ENCODE measurements around the gene OR10Z1. TPM values are rescaled to one million over a fixed set of nuclear protein-coding genes. Genes with fewer than 3 reads are reported as not detected.

Gene OR10Z1
- total and polyA plus RNA-seq, 2 of the 8 experiments (the other 6 are each of a cell fraction or from before 2014, with no cell fraction given), result not detected

- H3K36me3 ChIP-seq (ENCODE audit: control insufficient read depth in 2 of 4, insufficient read depth in 4 of 4, low read length in 3 of 4), result no peaks in the 10 kb centered on the region
- H3K4ac ChIP-seq (replicated peaks; ENCODE audit: insufficient read length, low read depth, low read length), result no peak overlapping the region
- no peaks in the 10 kb centered on the region for H3K27me3 ChIP-seq (replicated peaks in 1 of 4; ENCODE audit: control insufficient read depth in 3 of 4, extremely low read depth in 1 of 4, insufficient read depth in 3 of 4, low read length in 3 of 4)
- DNase-seq (ENCODE audit: low read depth in 1 of 2, low spot score in 2 of 2), result no peak
- no peak overlapping the region for H3K14ac ChIP-seq (ENCODE audit: insufficient read length)
- WGBS, 2 experiments (ENCODE audit: extremely low coverage in 1 of 2, insufficient coverage in 1 of 2, insufficient read length in 1 of 2, insufficient replicate concordance in 2 of 2, low coverage in 1 of 2, low lambda C conversion rate in 2 of 2, missing lambda C conversion rate in 1 of 2), result 80% methylated on average over 1 of the region's 1 CpG; no CpG with 5 or more reads in 1 of the 2 experiments
- no peak overlapping the region for H2BK15ac ChIP-seq (ENCODE audit: low read length)
- 0 out of 4 replicates have a peak overlapping the region, but pooled peaks of 1 of the 2 experiments have one; percentile 33 for H3K4me2 ChIP-seq (ENCODE audit: insufficient read depth in 1 of 2, low read depth in 2 of 2, low read length in 2 of 2)
- no peak overlapping the region for H3K9ac ChIP-seq (replicated peaks in 1 of 4; ENCODE audit: extremely low read depth in 1 of 4, low read depth in 3 of 4, low read length in 3 of 4)
- H2BK12ac ChIP-seq (ENCODE audit: low read depth, low read length), result peak overlapping the region; percentile 56; the same call in 1 of the 2 replicates
- H3K23ac ChIP-seq (ENCODE audit: insufficient read length), result no peak overlapping the region
- no peaks in the 10 kb centered on the region for H3K4me1 ChIP-seq (replicated peaks in 1 of 4; ENCODE audit: control insufficient read depth in 3 of 4, insufficient read depth in 4 of 4, low read length in 3 of 4)
- no peaks in the 10 kb centered on the region for H3K23me2 ChIP-seq (ENCODE audit: low read depth, low read length)
- ChIA-PET POLR2A (ENCODE audit: partially characterized antibody) (interaction anchor here (0.6 kb wide), 1 partner anchor 18 kb away, joined by 3 read pairs; no protein-coding TSS in a partner anchor), CTCF (ENCODE audit: partially characterized antibody) (no interaction called here)
- peak; percentile 94 for TF ChIP-seq SRF (IDR thresholded peaks at IDR 0.05; ENCODE audit: low read depth, low read length)
- no peak for TF ChIP-seq SIX5 (IDR thresholded peaks at IDR 0.05; ENCODE audit: low read depth, low read length)
- no peak for TF ChIP-seq BCL11A (IDR thresholded peaks at IDR 0.05; ENCODE audit: low read depth in 2 of 2, low read length in 2 of 2)
- TF ChIP-seq TAF1 (IDR thresholded peaks at IDR 0.05; ENCODE audit: low read depth, low read length), result no peak
- no peak for TF ChIP-seq BACH1 (IDR thresholded peaks at IDR 0.05; ENCODE audit: low read length)
- peak; percentile 44 for TF ChIP-seq ASH2L (IDR thresholded peaks at IDR 0.05; ENCODE audit: low read length)
- peak; percentile 45; the same call in 1 of the 2 replicates for TF ChIP-seq TEAD4 (IDR thresholded peaks at IDR 0.05; ENCODE audit: low read depth, low read length)
- no peak overlapping the region for H3K56ac ChIP-seq (replicated peaks; ENCODE audit: insufficient read length, low read depth, low read length)
- FAIRE-seq, result peak; percentile 89
- H4K8ac ChIP-seq (ENCODE audit: extremely low read depth, insufficient read depth, low read length), result no peak overlapping the region
- H2BK120ac ChIP-seq (replicated peaks; ENCODE audit: low read depth, low read length), result no peak overlapping the region
- H2BK20ac ChIP-seq (ENCODE audit: low read length), result no peak overlapping the region
- H3K18ac ChIP-seq (ENCODE audit: extremely low read depth, low read length), result no peak overlapping the region
- H3K9me3 ChIP-seq (ENCODE audit: insufficient read depth in 2 of 2, low read depth in 1 of 2, low read length in 1 of 2), result no peaks in the 10 kb centered on the region
- H2BK5ac ChIP-seq (ENCODE audit: low read depth, low read length), result peak overlapping the region; percentile 47; the same call in 1 of the 2 replicates
- H3K27ac ChIP-seq (ENCODE audit: low read depth, low read length), result peak overlapping the region; percentile 59; the same call in 1 of the 2 replicates
- no peaks in the 10 kb centered on the region for H3K79me1 ChIP-seq (ENCODE audit: low read depth, low read length)
- no peaks in the 10 kb centered on the region for H4K20me1 ChIP-seq (replicated peaks in 1 of 2; ENCODE audit: control insufficient read depth in 1 of 2, insufficient read depth in 2 of 2, low read length in 2 of 2)
- peak overlapping the region; percentile 80 for H2AFZ ChIP-seq (ENCODE audit: low read length)
- no peak overlapping the region for H2AK5ac ChIP-seq (ENCODE audit: low read depth, low read length)
- H3K4me3 ChIP-seq (ENCODE audit: extremely low read depth in 1 of 4, insufficient read depth in 2 of 4, low read depth in 3 of 4, low read length in 4 of 4), result no peak overlapping the region
- H3K79me2 ChIP-seq (ENCODE audit: control insufficient read depth in 1 of 2, insufficient read depth in 2 of 2, low read length in 2 of 2), result no peaks in the 10 kb centered on the region
- no peak overlapping the region for H4K91ac ChIP-seq (replicated peaks; ENCODE audit: insufficient read length, low read length)
- H4K5ac ChIP-seq (ENCODE audit: insufficient read length, low read depth, low read length), result no peak overlapping the region
Measured at GRCh38 chr1:158586942-158587341, 18.1 kb upstream of the OR10Z1 start.
